Measurements from ENCODE around the gene NHSL2. TPM values are rescaled to one million over a fixed set of nuclear protein-coding genes. Genes with fewer than 3 reads are reported as not detected.
"Not testable (repeated sequence)": the region's sequence is repeated elsewhere in the genome, so short reads cannot be mapped to it uniquely, and the experiment has no call there.

NHSL2 gene
- total and polyA plus RNA-seq, 3 experiments from 2014 or later: 0.51 to 17.8 (median 1.1) TPM

- Histone ChIP-seq H3K4me3 (ENCODE audit: low read length) (no peak overlapping the region), H3K27ac (ENCODE audit: low read depth, low read length) (no peak overlapping the region), H3K36me3 (ENCODE audit: insufficient read depth, low read length) (no peaks in the 10 kb centered on the region), H3K27me3 (ENCODE audit: insufficient read depth, low read length, poor library complexity, severe bottlenecking) (no peaks in the 10 kb centered on the region), H3K4me1 (ENCODE audit: insufficient read depth, low read length) (peaks cover 12% of the 10 kb centered on the region), H3K9me3 (ENCODE audit: low read length) (no peaks in the 10 kb centered on the region)
- Mint-ChIP-seq H3K36me3 (no peaks in the 10 kb centered on the region), H3K4me3 (no peak overlapping the region), H3K4me1 (peaks cover 23 to 37% (median 26%) of the 10 kb centered on the region in 3 donors), H3K27ac (peak overlapping the region in 4 of 8 donors; percentile 12 to 77 (median 53)), H3K9me3 (no peaks in the 10 kb centered on the region), H3K27me3 (peaks cover 0 to 4% of the 10 kb centered on the region in 2 donors)
- ChIA-PET CTCF (no interaction called here), POLR2A (no interaction called here)
- DNase-seq: no peak
Measured at GRCh38 chrX:72050011-72050410, 139.4 kb downstream of the NHSL2 start.

- Mint-ChIP-seq H3K4me1 (peaks cover 13 to 24% (median 14%) of the 10 kb centered on the region in 3 donors), H3K36me3 (no peaks in the 10 kb centered on the region), H3K4me3 (no peak overlapping the region), H3K27ac (no peak overlapping the region), H3K27me3 (peaks cover 0 to 7% of the 10 kb centered on the region in 2 donors), H3K9me3 (no peaks in the 10 kb centered on the region)
- H3K4me1 ChIP-seq (ENCODE audit: insufficient read depth, low read length): peaks cover 2% of the 10 kb centered on the region
- H3K4me3 ChIP-seq (ENCODE audit: low read length): no peak overlapping the region
- ChIA-PET CTCF (no interaction called here), POLR2A (no interaction called here)
- H3K36me3 ChIP-seq (ENCODE audit: insufficient read depth, low read length): no peaks in the 10 kb centered on the region
- H3K9me3 ChIP-seq (ENCODE audit: low read length): no peaks in the 10 kb centered on the region
- no peak for DNase-seq
- H3K27ac ChIP-seq (ENCODE audit: low read depth, low read length): no peak overlapping the region
- no peaks in the 10 kb centered on the region for H3K27me3 ChIP-seq (ENCODE audit: insufficient read depth, low read length, poor library complexity, severe bottlenecking)
Measured at GRCh38 chrX:72051589-72051988, 140.9 kb downstream of the NHSL2 start.

- no peaks in the 10 kb centered on the region for H3K27me3 ChIP-seq (ENCODE audit: insufficient read depth, low read length, poor library complexity, severe bottlenecking)
- CTCF ChIA-PET: no interaction called here
- Mint-ChIP-seq H3K4me3 (no peak overlapping the region), H3K9me3 (no peaks in the 10 kb centered on the region), H3K4me1 (peaks cover 5 to 22% (median 7%) of the 10 kb centered on the region in 3 donors), H3K27ac (peak overlapping the region in 1 of 8 donors; percentile 67), H3K36me3 (no peaks in the 10 kb centered on the region), H3K27me3 (peaks cover 0 to 16% of the 10 kb centered on the region in 2 donors)
- H3K27ac ChIP-seq (ENCODE audit: low read depth, low read length): no peak overlapping the region
- no peaks in the 10 kb centered on the region for H3K36me3 ChIP-seq (ENCODE audit: insufficient read depth, low read length)
- H3K4me1 ChIP-seq (ENCODE audit: insufficient read depth, low read length): no peaks in the 10 kb centered on the region
- POLR2A ChIA-PET: no interaction called here
- DNase-seq: no peak
- no peaks in the 10 kb centered on the region for H3K9me3 ChIP-seq (ENCODE audit: low read length)
- no peak overlapping the region for H3K4me3 ChIP-seq (ENCODE audit: low read length)
Measured at GRCh38 chrX:72052415-72053090, 141.9 kb downstream of the NHSL2 start.

GRCh38 chrX:72053508-72053907 is 142.9 kb downstream of the NHSL2 start:
- H3K27me3 Mint-ChIP-seq: peaks cover 0 to 17% of the 10 kb centered on the region in 2 donors
- DNase-seq: no peak
- H3K9me3 ChIP-seq (ENCODE audit: low read length): no peaks in the 10 kb centered on the region
- POLR2A ChIA-PET: no interaction called here
- no peaks in the 10 kb centered on the region for H3K9me3 Mint-ChIP-seq
- no peak overlapping the region for H3K27ac ChIP-seq (ENCODE audit: low read depth, low read length)
- CTCF ChIA-PET: no interaction called here
- H3K36me3 ChIP-seq (ENCODE audit: insufficient read depth, low read length): no peaks in the 10 kb centered on the region
- peaks cover 5 to 24% (median 10%) of the 10 kb centered on the region in 3 donors for H3K4me1 Mint-ChIP-seq
- no peaks in the 10 kb centered on the region for H3K27me3 ChIP-seq (ENCODE audit: insufficient read depth, low read length, poor library complexity, severe bottlenecking)
- no peaks in the 10 kb centered on the region for H3K36me3 Mint-ChIP-seq
- no peaks in the 10 kb centered on the region for H3K4me1 ChIP-seq (ENCODE audit: insufficient read depth, low read length)
- H3K27ac Mint-ChIP-seq: peak overlapping the region in 1 of 8 donors; percentile 39
- H3K4me3 ChIP-seq (ENCODE audit: low read length): no peak overlapping the region
- H3K4me3 Mint-ChIP-seq: no peak overlapping the region

DNA sequence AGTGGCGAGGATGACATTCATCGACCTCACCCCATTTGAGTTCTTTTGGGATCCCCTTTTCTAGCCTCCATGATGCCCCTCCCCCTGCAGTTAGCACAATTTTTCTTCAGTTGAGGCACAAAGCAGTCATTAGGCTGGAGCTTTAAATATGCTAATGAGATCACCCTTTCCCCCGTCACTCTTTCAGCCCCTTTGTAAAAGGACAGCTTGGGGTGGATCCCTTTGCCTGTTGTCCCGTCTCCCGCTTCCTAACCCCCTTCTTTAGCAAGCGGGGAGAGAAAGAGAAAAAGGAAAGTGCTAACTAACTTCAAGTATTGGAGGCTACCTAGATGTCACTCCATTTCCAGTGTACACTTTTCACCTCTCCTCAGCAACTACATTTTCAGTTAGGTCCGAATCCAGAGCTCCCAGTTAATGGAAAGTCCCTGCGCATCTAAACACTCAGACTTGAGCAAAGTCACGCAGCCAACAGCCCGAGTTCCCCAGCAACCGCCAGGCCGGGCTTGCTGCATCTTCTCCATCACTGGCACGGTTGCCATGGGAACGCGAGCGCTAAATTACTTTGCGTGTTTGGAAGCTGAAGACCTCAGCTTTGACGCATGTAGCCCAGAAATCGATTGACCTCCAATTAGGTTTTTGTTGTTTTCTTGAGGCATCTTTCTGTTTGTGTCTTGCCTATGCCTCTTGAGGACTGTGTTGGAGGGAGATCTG is 144.3 kb downstream of the NHSL2 start:
- peaks cover 0 to 18% of the 10 kb centered on the region in 2 donors for H3K27me3 Mint-ChIP-seq
- POLR2A ChIA-PET: no interaction called here
- H3K36me3 Mint-ChIP-seq: no peaks in the 10 kb centered on the region
- H3K4me1 Mint-ChIP-seq: peaks cover 4 to 18% (median 6%) of the 10 kb centered on the region in 3 donors
- CTCF ChIA-PET: no interaction called here
- H3K36me3 ChIP-seq (ENCODE audit: insufficient read depth, low read length): no peaks in the 10 kb centered on the region
- H3K9me3 Mint-ChIP-seq: no peaks in the 10 kb centered on the region
- no peak overlapping the region for H3K27ac Mint-ChIP-seq
- H3K4me3 Mint-ChIP-seq: no peak overlapping the region
- no peaks in the 10 kb centered on the region for H3K9me3 ChIP-seq (ENCODE audit: low read length)
- no peak overlapping the region for H3K27ac ChIP-seq (ENCODE audit: low read depth, low read length)
- DNase-seq: no peak
- no peaks in the 10 kb centered on the region for H3K4me1 ChIP-seq (ENCODE audit: insufficient read depth, low read length)
- no peaks in the 10 kb centered on the region for H3K27me3 ChIP-seq (ENCODE audit: insufficient read depth, low read length, poor library complexity, severe bottlenecking)
- no peak overlapping the region for H3K4me3 ChIP-seq (ENCODE audit: low read length)

GRCh38 chrX:72057331-72057730 is 146.7 kb downstream of the NHSL2 start:
- H3K27me3 ChIP-seq (ENCODE audit: insufficient read depth, low read length, poor library complexity, severe bottlenecking): no peaks in the 10 kb centered on the region

DNA sequence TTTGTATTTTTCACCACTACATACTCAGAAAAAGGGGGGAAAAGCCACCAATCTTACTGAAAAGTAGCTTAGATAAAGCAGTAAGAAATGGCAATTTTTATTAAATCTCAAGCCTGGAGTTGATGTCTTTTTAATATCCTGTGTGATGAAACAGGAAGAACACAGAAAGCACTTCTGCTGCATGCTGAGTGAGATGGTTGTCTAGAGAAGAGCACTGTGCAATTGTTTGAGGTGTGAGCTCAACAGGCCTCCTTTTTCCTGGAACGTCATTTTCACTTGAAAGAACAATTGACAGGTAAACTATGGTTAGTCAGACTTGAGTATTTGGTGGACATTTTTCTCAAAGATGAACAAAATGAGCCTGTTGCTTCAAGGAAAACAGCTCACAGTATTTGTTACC is 147.2 kb downstream of the NHSL2 start:
- no peaks in the 10 kb centered on the region for H3K9me3 Mint-ChIP-seq
- peaks cover 4 to 17% (median 6%) of the 10 kb centered on the region in 3 donors for H3K4me1 Mint-ChIP-seq
- no peaks in the 10 kb centered on the region for H3K9me3 ChIP-seq (ENCODE audit: low read length)
- H3K27me3 Mint-ChIP-seq: peaks cover 0 to 18% of the 10 kb centered on the region in 2 donors
- ChIA-PET POLR2A (interaction anchor here (0.6 kb wide), 1 partner anchor 16 kb away, joined by 3 read pairs; no protein-coding TSS in a partner anchor), CTCF (no interaction called here)
- H3K27me3 ChIP-seq (ENCODE audit: insufficient read depth, low read length, poor library complexity, severe bottlenecking): no peaks in the 10 kb centered on the region
- no peak for DNase-seq
- no peaks in the 10 kb centered on the region for H3K36me3 Mint-ChIP-seq
- H3K4me3 Mint-ChIP-seq: no peak overlapping the region
- no peak overlapping the region for H3K27ac ChIP-seq (ENCODE audit: low read depth, low read length)
- peak overlapping the region in 2 of 8 donors; percentile 11 to 76 for H3K27ac Mint-ChIP-seq
- H3K4me1 ChIP-seq (ENCODE audit: insufficient read depth, low read length): no peaks in the 10 kb centered on the region
- H3K36me3 ChIP-seq (ENCODE audit: insufficient read depth, low read length): no peaks in the 10 kb centered on the region
- H3K4me3 ChIP-seq (ENCODE audit: low read length): no peak overlapping the region

More at GRCh38 chrX:72057331-72057730, 146.7 kb downstream of the NHSL2 start:
- H3K27ac ChIP-seq (ENCODE audit: low read depth, low read length): no peak overlapping the region
- H3K4me3 ChIP-seq (ENCODE audit: low read length): no peak overlapping the region
- Mint-ChIP-seq H3K27me3 (peaks cover 0 to 18% of the 10 kb centered on the region in 2 donors), H3K4me3 (no peak overlapping the region), H3K36me3 (no peaks in the 10 kb centered on the region), H3K9me3 (no peaks in the 10 kb centered on the region), H3K4me1 (peaks cover 4 to 17% (median 6%) of the 10 kb centered on the region in 3 donors), H3K27ac (peak overlapping the region in 1 of 8 donors; percentile 76)
- POLR2A ChIA-PET: interaction anchor here (0.6 kb wide), 1 partner anchor 15 kb away, joined by 3 read pairs; no protein-coding TSS in a partner anchor
- no peaks in the 10 kb centered on the region for H3K36me3 ChIP-seq (ENCODE audit: insufficient read depth, low read length)
- DNase-seq: no peak
- CTCF ChIA-PET: no interaction called here
- no peaks in the 10 kb centered on the region for H3K9me3 ChIP-seq (ENCODE audit: low read length)
- no peaks in the 10 kb centered on the region for H3K4me1 ChIP-seq (ENCODE audit: insufficient read depth, low read length)

GRCh38 chrX:72058346-72058745 is 147.7 kb downstream of the NHSL2 start:
- not testable (repeated sequence) for H3K27ac Mint-ChIP-seq

More at GRCh38 chrX:72058346-72058745, 147.7 kb downstream of the NHSL2 start:
- H3K27me3 ChIP-seq (ENCODE audit: insufficient read depth, low read length, poor library complexity, severe bottlenecking); DNase-seq; H3K9me3 Mint-ChIP-seq; POLR2A ChIA-PET; H3K4me3 ChIP-seq (ENCODE audit: low read length); H3K36me3 ChIP-seq (ENCODE audit: insufficient read depth, low read length); H3K27ac ChIP-seq (ENCODE audit: low read depth, low read length); CTCF ChIA-PET; H3K4me1 ChIP-seq (ENCODE audit: insufficient read depth, low read length); H3K4me3 Mint-ChIP-seq; H3K36me3 Mint-ChIP-seq; H3K9me3 ChIP-seq (ENCODE audit: low read length): not testable (repeated sequence)
- Mint-ChIP-seq H3K27me3 (peaks cover 0 to 18% of the 10 kb centered on the region in 2 donors), H3K4me1 (peaks cover 4 to 17% (median 6%) of the 10 kb centered on the region in 3 donors)

Data from CD8-positive, alpha-beta memory T cell (primary cell).